SU-DHL-6 (cell line): Measurements from ENCODE around the gene COPS9.

ENCODE experiments used
- H2AFZ ChIP-seq: fragments of 200-600 bp; sonication (generic); 2 replicates; pipeline ENCODE4 v1.6.1; 2014; ENCODE audit warnings: low read depth, mild to moderate bottlenecking, moderate library complexity, mixed read lengths, antibody characterized with exemption, low read length; ENCODE audit not compliant: severe bottlenecking
- H3F3A ChIP-seq: fragments of 200-600 bp; shearing (Covaris generic); 2 replicates; pipeline ENCODE4 v1.6.0; 2016; ENCODE audit warnings: antibody characterized with exemption, mild to moderate bottlenecking; ENCODE audit not compliant: insufficient read depth
- H3K27ac ChIP-seq: fragments of 200-600 bp; sonication (generic); 2 replicates; pipeline ENCODE4 v1.5.1; 2016; ENCODE audit warnings: low read depth, mild to moderate bottlenecking, low read length, moderate library complexity, mixed read lengths
- H3K27me3 ChIP-seq: fragments of 200-600 bp; sonication (generic), shearing (Covaris generic); 2 replicates; pipeline ENCODE4 v1.6.0; 2014; ENCODE audit warnings: mild to moderate bottlenecking, low read length
- H3K36me3 ChIP-seq: fragments of 200-600 bp; sonication (generic); 2 replicates; pipeline ENCODE4 v1.6.1; 2014; ENCODE audit warnings: mild to moderate bottlenecking, low read length, mixed read lengths
- H3K4me2 ChIP-seq: fragments of 300-600, 200-600 bp; shearing (Covaris generic), sonication (generic); 2 replicates; pipeline ENCODE4 v1.6.0; 2014; ENCODE audit warnings: low read length, low read depth, mild to moderate bottlenecking; ENCODE audit not compliant: poor library complexity, severe bottlenecking
- H3K4me3 ChIP-seq: fragments of 200-600 bp; sonication (generic); 2 replicates; pipeline ENCODE4 v1.5.1; 2014; ENCODE audit warnings: antibody characterized with exemption, low read length, mild to moderate bottlenecking, mixed read lengths; ENCODE audit not compliant: insufficient read depth, poor library complexity, severe bottlenecking
- H3K79me2 ChIP-seq: fragments of 200-600 bp; sonication (generic); 2 replicates; pipeline ENCODE4 v1.6.1; 2014; ENCODE audit warnings: mild to moderate bottlenecking, low read length, moderate library complexity; ENCODE audit not compliant: insufficient read depth
- H3K9ac ChIP-seq: fragments of 200-600 bp; sonication (generic); 2 replicates; pipeline ENCODE4 v1.7.0; 2014; ENCODE audit warnings: mild to moderate bottlenecking, low read length
- H3K9me2 ChIP-seq: fragments of 200-600 bp; sonication (generic); replicated peaks from 2 replicates; pipeline ENCODE4 v1.6.1; 2014; ENCODE audit warnings: low read length; ENCODE audit not compliant: insufficient read depth
- H3K9me3 ChIP-seq: fragments of 200-600 bp; sonication (generic); 2 replicates; pipeline ENCODE4 v1.6.1; 2014; ENCODE audit warnings: low read length, mixed read lengths; ENCODE audit not compliant: insufficient read depth
- H4K20me1 ChIP-seq: fragments of 200-600 bp; sonication (generic); 2 replicates; pipeline ENCODE4 v1.6.1; 2014; ENCODE audit warnings: low read depth, mild to moderate bottlenecking, antibody characterized with exemption, low read length, moderate library complexity, mixed read lengths
- EZH2phosphoT487 ChIP-seq: fragments of 200-600 bp; sonication (generic), shearing (Covaris generic); conservative IDR thresholded peaks from 2 replicates; pipeline ENCODE4 v1.6.1; 2018; ENCODE audit warnings: mild to moderate bottlenecking, antibody characterized with exemption, low read length, moderate library complexity, mixed read lengths
- TF ChIP-seq, protein P1 (sequence below): fragments of 200-600 bp; sonication (generic); IDR thresholded peaks from one replicate; pipeline ENCODE4 v1.5.1; 2017; ENCODE audit warnings: antibody characterized with exemption, mild to moderate bottlenecking, low read length, moderate library complexity; ENCODE audit not compliant: insufficient read depth, poor library complexity, severe bottlenecking

The COPS9 gene

DNA sequence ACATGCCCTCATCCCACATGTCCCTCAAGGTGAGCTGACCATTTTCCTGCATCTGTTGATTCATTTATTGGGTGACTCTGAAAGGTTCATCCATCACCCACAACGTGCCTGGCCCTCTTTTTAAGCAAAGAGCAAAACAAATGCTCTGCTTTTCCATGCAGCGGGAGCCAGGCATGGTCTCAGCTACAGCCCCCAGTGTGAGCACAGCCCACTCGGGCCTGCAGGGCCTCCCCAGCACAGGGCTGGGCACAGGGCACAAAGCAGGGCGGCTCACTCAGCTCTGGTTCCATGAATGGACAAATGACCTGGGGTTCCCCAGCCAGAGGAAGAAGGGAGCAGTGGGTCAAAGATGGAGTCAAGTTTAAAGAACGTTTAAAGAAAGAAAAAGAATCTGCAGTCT, 28.5 kb upstream of the COPS9 start:
- TF ChIP-seq EZH2phosphoT487 = no peak
- TF ChIP-seq, protein P1, sequence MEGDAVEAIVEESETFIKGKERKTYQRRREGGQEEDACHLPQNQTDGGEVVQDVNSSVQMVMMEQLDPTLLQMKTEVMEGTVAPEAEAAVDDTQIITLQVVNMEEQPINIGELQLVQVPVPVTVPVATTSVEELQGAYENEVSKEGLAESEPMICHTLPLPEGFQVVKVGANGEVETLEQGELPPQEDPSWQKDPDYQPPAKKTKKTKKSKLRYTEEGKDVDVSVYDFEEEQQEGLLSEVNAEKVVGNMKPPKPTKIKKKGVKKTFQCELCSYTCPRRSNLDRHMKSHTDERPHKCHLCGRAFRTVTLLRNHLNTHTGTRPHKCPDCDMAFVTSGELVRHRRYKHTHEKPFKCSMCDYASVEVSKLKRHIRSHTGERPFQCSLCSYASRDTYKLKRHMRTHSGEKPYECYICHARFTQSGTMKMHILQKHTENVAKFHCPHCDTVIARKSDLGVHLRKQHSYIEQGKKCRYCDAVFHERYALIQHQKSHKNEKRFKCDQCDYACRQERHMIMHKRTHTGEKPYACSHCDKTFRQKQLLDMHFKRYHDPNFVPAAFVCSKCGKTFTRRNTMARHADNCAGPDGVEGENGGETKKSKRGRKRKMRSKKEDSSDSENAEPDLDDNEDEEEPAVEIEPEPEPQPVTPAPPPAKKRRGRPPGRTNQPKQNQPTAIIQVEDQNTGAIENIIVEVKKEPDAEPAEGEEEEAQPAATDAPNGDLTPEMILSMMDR = no peak

DNA sequence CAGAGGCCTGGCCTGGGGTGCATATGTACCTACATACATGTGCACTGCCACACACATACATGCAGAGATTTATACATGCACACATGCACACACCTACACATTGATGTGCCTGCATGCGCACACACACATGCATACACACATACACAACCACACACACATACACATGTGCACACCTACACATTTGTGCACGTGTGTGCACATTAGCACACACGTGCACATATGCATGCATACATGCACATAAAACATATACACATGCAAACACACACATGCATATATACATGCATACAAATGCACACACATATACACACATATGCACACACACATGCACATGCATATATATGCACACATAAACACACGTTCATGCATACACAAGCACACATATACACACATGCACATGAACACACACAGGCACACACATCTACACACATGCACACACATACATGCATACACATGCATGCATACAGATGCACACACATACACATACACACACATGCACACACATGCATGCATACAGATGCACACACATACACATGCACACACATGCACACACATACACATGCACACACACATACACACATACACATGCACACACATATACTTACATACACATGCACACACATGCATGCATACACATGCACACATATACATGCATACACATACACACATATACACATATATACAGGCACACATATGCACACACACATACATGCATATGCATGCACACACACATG, 27.9 kb upstream of the COPS9 start:
- H3K9ac ChIP-seq = no peak overlapping the region
- no peak overlapping the region for H3K4me2 ChIP-seq
- H3K4me3 ChIP-seq = no peak overlapping the region
- TF ChIP-seq, protein P1 = no peak
- no peak for TF ChIP-seq EZH2phosphoT487
- no peak overlapping the region for H2AFZ ChIP-seq
- no peaks in the 10 kb centered on the region for H3K9me3 ChIP-seq
- H3K36me3 ChIP-seq = no peaks in the 10 kb centered on the region
- no peak overlapping the region for H3K27ac ChIP-seq
- H3K79me2 ChIP-seq = no peaks in the 10 kb centered on the region
- H3F3A ChIP-seq = no peaks in the 10 kb centered on the region
- H4K20me1 ChIP-seq = no peaks in the 10 kb centered on the region
- H3K9me2 ChIP-seq = no peaks in the 10 kb centered on the region
- no peaks in the 10 kb centered on the region for H3K27me3 ChIP-seq

More for the DNA sequence above, 28.5 kb upstream of the COPS9 start:
- H3K79me2 ChIP-seq = no peaks in the 10 kb centered on the region
- H3F3A ChIP-seq = no peaks in the 10 kb centered on the region
- no peak overlapping the region for H3K27ac ChIP-seq
- H3K36me3 ChIP-seq = no peaks in the 10 kb centered on the region
- H3K27me3 ChIP-seq = no peaks in the 10 kb centered on the region
- H3K9me3 ChIP-seq = no peaks in the 10 kb centered on the region
- H4K20me1 ChIP-seq = no peaks in the 10 kb centered on the region
- no peak overlapping the region for H3K4me3 ChIP-seq
- H3K4me2 ChIP-seq = no peak overlapping the region
- H3K9ac ChIP-seq = no peak overlapping the region
- no peak overlapping the region for H2AFZ ChIP-seq
- no peaks in the 10 kb centered on the region for H3K9me2 ChIP-seq

DNA sequence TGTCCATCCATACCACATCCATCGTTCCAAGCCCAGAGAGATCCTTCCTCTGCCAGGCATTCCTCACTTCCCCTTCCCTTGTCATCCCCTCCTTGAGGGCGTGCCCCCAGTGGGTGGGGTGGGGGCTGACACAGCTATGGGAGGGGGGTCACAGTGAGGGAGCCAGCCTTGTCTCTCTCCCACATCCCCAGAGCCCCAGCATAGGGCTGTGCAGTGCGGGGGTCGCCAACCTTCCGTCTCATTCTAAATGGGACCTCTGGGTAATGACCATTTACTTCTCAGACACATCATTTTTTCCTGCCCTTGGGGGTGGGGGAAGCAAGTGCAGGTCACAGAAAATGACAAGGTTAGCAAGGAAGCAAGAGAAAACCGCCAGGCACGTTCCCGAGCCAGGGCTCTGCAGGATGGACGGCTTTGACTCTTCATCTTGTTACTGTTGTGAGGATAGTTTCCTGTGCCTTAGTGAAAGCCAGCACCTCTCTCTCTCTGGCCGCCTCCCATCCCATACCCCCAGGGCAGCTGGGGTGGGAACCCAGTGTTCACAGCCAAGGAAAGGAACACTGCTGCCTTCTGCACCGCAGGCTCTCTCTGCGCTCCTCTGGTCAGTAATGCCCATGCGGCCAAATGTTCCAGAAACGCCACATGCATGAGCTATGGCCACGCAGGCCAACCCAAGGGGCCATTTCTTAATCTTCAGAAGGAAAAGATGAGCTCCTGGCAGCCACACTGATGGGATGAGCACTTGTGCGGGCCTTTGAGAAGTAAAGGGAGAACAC, 27.0 kb upstream of the COPS9 start:
- Histone ChIP-seq H3K36me3 (no peaks in the 10 kb centered on the region), H3K4me2 (no peak overlapping the region), H3F3A (no peaks in the 10 kb centered on the region), H3K9me3 (no peaks in the 10 kb centered on the region), H3K9ac (no peak overlapping the region), H3K4me3 (no peak overlapping the region), H2AFZ (no peak overlapping the region), H4K20me1 (no peaks in the 10 kb centered on the region), H3K9me2 (no peaks in the 10 kb centered on the region), H3K27me3 (no peaks in the 10 kb centered on the region), H3K27ac (no peak overlapping the region), H3K79me2 (no peaks in the 10 kb centered on the region)
- no peak for TF ChIP-seq EZH2phosphoT487
- TF ChIP-seq, protein P1 = no peak
